Thoracic aorta (tissue), 2 donors: ENCODE results near the gene FAM131C. TPM values are rescaled to one million over a fixed set of nuclear protein-coding genes. Genes with fewer than 3 reads are reported as not detected.
"Not testable (repeated sequence)": the region's sequence is repeated elsewhere in the genome, so short reads cannot be mapped to it uniquely, and the experiment has no call there.

Source experiments
- ATAC-seq: fragments of 150-250 bp; one replicate; pipeline ENCODE4 v1.8.0; 2017; ENCODE audit warnings: low read depth; ENCODE audit not compliant: insufficient number of reproducible peaks, low FRiP score
- DNase-seq: peaks from one replicate; pipeline ENCODE4 v3.0.0-alpha.2; 2020; ENCODE audit warnings: low spot score
- H3K27ac ChIP-seq, 2 donors: fragments of 200-600 bp; sonication (generic); 1 replicate in 1 of 2; 2 replicates in 1 of 2; pipeline ENCODE4 v1.5.1; 2016; ENCODE audit warnings: mild to moderate bottlenecking in 2 of 2, moderate library complexity in 2 of 2
- H3K27me3 ChIP-seq: fragments of 200-600 bp; sonication (generic); replicated peaks from 2 replicates; pipeline ENCODE4 v1.6.0; 2016; ENCODE audit warnings: mild to moderate bottlenecking; ENCODE audit not compliant: insufficient read depth
- H3K36me3 ChIP-seq: fragments of 200-600 bp; sonication (generic); one replicate; pipeline ENCODE4 v1.5.1; 2016
- H3K4me1 ChIP-seq, 2 donors: fragments of 200-600 bp; sonication (generic); 1 replicate in 1 of 2; 2 replicates in 1 of 2; pipeline versions ENCODE4 v1.5.1 to v1.6.0; 2016; ENCODE audit warnings: low read depth in 2 of 2, mild to moderate bottlenecking in 1 of 2; ENCODE audit not compliant: control insufficient read depth in 1 of 2
- H3K4me3 ChIP-seq: fragments of 200-600 bp; sonication (generic); 2 replicates; pipeline ENCODE4 v1.5.1; 2016; ENCODE audit warnings: mild to moderate bottlenecking
- H3K9me3 ChIP-seq: fragments of 200-600 bp; sonication (generic); 2 replicates; pipeline ENCODE4 v1.5.1; 2016
- CTCF ChIP-seq: fragments of 200-600 bp; sonication (generic); IDR thresholded peaks from one replicate; pipeline ENCODE4 v1.5.1; 2019; ENCODE audit warnings: antibody characterized with exemption
- total RNA-seq, 2 donors: library from RNA; depleted of rRNA; stranded (reverse); fragments of >200 nt; gene quantifications; one replicate each; pipeline versions ENCODE4 v1.1.0 to v1.2.3, GENCODE V29; 2016

Gene FAM131C
- total RNA-seq, 2 donors from 2014 or later: not detected

- peaks cover 0 to 5% of the 10 kb centered on the region in 2 donors for H3K4me1 ChIP-seq
- H3K27ac ChIP-seq: no peak overlapping the region
- H3K36me3 ChIP-seq: no peaks in the 10 kb centered on the region
- H3K4me3 ChIP-seq: no peak overlapping the region
- TF ChIP-seq CTCF: peak; percentile 100
- ATAC-seq (peak; percentile 59), DNase-seq (peak; percentile 69)
- H3K9me3 ChIP-seq: no peaks in the 10 kb centered on the region
- H3K27me3 ChIP-seq: no peaks in the 10 kb centered on the region
Measured at GRCh38 chr1:16032388-16033102, 40.9 kb downstream of the FAM131C start.

- ATAC-seq: no peak
- H3K36me3 ChIP-seq: no peaks in the 10 kb centered on the region
- no peaks in the 10 kb centered on the region for H3K27me3 ChIP-seq
- no peak for DNase-seq
- no peak overlapping the region for H3K4me3 ChIP-seq
- TF ChIP-seq CTCF: no peak
- H3K9me3 ChIP-seq: no peaks in the 10 kb centered on the region
- H3K27ac ChIP-seq: no peak overlapping the region
- peaks cover 8 to 13% of the 10 kb centered on the region in 2 donors for H3K4me1 ChIP-seq
Measured at GRCh38 chr1:16031551-16031950, 41.9 kb downstream of the FAM131C start.

DNA sequence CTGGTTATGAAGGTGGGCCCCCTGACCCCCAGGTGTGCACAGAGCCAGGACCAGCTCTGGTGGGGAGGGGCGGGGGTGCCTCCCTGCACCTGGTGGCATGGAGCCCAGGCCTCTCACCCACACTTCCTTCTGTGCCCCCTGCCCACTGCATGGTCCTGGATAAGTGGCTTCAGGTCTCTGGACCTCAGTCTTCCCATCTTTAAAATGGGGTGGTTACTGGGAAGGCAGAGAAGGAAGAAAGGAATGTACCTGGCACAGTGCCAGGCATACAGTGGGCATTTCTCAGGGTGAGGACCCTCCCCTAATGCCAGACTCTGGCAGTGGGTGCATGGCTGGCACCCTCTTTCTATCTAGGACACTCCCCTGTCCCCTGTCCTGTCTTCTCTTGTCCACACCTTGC is 44.2 kb downstream of the FAM131C start:
- Histone ChIP-seq H3K4me1 (peaks cover 8 to 13% of the 10 kb centered on the region in 2 donors), H3K36me3 (no peaks in the 10 kb centered on the region), H3K27me3 (no peaks in the 10 kb centered on the region), H3K4me3 (no peak overlapping the region), H3K9me3 (no peaks in the 10 kb centered on the region), H3K27ac (no peak overlapping the region)
- ATAC-seq (no peak), DNase-seq (no peak)
- no peak for TF ChIP-seq CTCF

GRCh38 chr1:16029003-16029268 is 44.5 kb downstream of the FAM131C start:
- not testable (repeated sequence) for DNase-seq, H3K9me3 ChIP-seq, H3K36me3 ChIP-seq, H3K4me3 ChIP-seq, ATAC-seq, H3K27ac ChIP-seq, H3K27me3 ChIP-seq
- peaks cover 8 to 13% of the 10 kb centered on the region in 2 donors for H3K4me1 ChIP-seq

GRCh38 chr1:16028237-16029002 is 45.0 kb downstream of the FAM131C start:
- no peaks in the 10 kb centered on the region for H3K36me3 ChIP-seq
- ATAC-seq: no peak
- H3K27ac ChIP-seq: no peak overlapping the region
- no peaks in the 10 kb centered on the region for H3K27me3 ChIP-seq
- no peaks in the 10 kb centered on the region for H3K9me3 ChIP-seq
- H3K4me3 ChIP-seq: no peak overlapping the region
- peaks cover 8 to 13% of the 10 kb centered on the region in 2 donors for H3K4me1 ChIP-seq
- TF ChIP-seq CTCF: no peak
- no peak for DNase-seq
